Measurements from ENCODE around the gene SMG9. TPM values are rescaled to one million over a fixed set of nuclear protein-coding genes. Genes with fewer than 3 reads are reported as not detected.

Gene SMG9
- total and polyA plus RNA-seq, 12 donors = 10.0 to 30.4 (median 13.4) TPM

DNA sequence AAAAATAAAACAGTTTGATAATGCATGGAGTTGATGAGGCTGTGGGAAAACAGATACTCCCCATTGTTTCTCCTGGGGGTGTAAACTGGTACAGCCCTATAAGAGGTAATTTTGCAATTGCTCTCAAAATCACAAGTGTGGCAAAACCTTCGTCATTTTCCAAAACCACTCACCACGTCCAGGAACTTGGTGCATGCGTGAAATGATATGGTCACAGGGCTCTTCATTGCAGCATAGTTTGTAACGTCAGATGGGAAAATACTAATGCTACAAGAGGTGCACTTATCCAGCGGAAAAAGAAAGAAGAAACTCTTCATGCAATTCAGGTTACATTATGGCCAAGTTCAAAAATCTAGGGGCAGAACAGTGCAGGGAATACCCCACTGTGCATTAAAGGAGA lies 72.9 kb downstream of the SMG9 start:
- H3K4me3 ChIP-seq = no peak overlapping the region
- no peak for ATAC-seq
- DNase-seq = no peak
- 77 to 79% methylated on average over 5 of the region's 5 CpGs for WGBS, 2 donors
- TF ChIP-seq, protein P1, sequence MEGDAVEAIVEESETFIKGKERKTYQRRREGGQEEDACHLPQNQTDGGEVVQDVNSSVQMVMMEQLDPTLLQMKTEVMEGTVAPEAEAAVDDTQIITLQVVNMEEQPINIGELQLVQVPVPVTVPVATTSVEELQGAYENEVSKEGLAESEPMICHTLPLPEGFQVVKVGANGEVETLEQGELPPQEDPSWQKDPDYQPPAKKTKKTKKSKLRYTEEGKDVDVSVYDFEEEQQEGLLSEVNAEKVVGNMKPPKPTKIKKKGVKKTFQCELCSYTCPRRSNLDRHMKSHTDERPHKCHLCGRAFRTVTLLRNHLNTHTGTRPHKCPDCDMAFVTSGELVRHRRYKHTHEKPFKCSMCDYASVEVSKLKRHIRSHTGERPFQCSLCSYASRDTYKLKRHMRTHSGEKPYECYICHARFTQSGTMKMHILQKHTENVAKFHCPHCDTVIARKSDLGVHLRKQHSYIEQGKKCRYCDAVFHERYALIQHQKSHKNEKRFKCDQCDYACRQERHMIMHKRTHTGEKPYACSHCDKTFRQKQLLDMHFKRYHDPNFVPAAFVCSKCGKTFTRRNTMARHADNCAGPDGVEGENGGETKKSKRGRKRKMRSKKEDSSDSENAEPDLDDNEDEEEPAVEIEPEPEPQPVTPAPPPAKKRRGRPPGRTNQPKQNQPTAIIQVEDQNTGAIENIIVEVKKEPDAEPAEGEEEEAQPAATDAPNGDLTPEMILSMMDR (IDR thresholded peaks at IDR 0.05) = no peak
- intact Hi-C loops (cut with DNase I) = no loop called here
- H3K9me3 ChIP-seq = no peaks in the 10 kb centered on the region
- no peaks in the 10 kb centered on the region for H3K36me3 ChIP-seq
- H3K27ac ChIP-seq = no peak overlapping the region
- no peaks in the 10 kb centered on the region for H3K27me3 ChIP-seq
- H3K4me1 ChIP-seq = peaks cover 0 to 8% (median 0%) of the 10 kb centered on the region in 9 donors

DNA sequence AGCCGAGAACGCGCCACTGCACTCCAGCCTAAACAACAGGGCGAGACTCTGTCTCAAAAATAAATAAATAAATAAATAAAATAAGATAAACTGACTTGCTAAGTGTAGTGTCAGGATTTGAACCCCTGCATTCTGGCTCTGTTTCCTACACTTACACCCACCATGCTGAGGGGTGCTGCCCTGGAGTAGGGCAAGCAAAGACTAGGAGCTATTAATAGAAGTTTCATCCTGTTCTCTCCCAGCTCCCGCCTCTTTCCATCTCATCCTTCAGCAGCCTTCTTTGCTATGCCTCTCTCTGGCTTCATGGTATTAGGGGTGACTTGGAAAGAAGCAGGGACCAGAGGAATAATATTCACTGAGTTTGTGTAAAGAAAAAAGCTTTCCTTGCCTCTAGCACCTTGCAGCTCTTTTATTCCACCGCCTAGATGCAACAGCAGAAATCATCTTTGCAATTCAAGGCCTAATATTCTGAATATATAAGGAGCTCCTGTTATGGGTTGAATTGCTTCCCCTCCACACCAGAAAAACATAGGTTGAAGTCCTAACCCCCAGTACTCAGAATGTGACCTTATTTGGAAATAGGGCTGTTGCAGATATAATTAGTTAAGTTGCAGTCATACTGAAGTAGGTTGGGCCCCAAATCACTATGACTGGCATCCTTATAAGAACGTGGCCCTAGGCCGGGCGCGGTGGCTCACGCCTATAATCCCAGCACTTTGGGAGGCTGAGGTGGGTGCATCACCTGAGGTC lies 76.1 kb downstream of the SMG9 start:
- Histone ChIP-seq H3K27me3 (no peaks in the 10 kb centered on the region), H3K9me3 (no peaks in the 10 kb centered on the region), H3K27ac (no peak overlapping the region), H3K4me3 (no peak overlapping the region), H3K4me1 (peaks cover 0 to 19% (median 0%) of the 10 kb centered on the region in 9 donors), H3K36me3 (no peaks in the 10 kb centered on the region)
- ATAC-seq = peak in 1 of 8 donors; percentile 45
- TF ChIP-seq, protein P1 (IDR thresholded peaks at IDR 0.05) = no peak
- intact Hi-C loops (cut with DNase I) = loop anchor here in 2 of 10 donors (10.0 kb wide), 2 partner anchors 46 to 106 kb away; partner anchors contain the start of gene KCNN4 (in 1 of the 2)
- no peak for DNase-seq
- WGBS, 2 donors = 89 to 90% methylated on average over 11 of the region's 11 CpGs

Other genes starting within 250 kb of the SMG9 start
- 10 to 100 TPM in 9 of 10 donors, 1 to 10 TPM in 1; 8.7 to 21.3 (median 13.0) TPM for gene ETHE1, start 227.8 kb downstream of the SMG9 start, total RNA-seq
- 10 to 100 TPM in 1 of 2 donors, 1 to 10 TPM in 1; 5.1 to 23.6 TPM for gene ETHE1, start 227.8 kb downstream of the SMG9 start, polyA plus RNA-seq
- 1 to 10 TPM in 7 of 10 donors, under 1 TPM in 3; 0.45 to 2.0 (median 1.3) TPM for gene ZNF575, start 221.8 kb downstream of the SMG9 start, total RNA-seq
- under 1 TPM; 0.54 to 0.80 TPM for gene ZNF575, start 221.8 kb downstream of the SMG9 start, polyA plus RNA-seq
- 10 to 100 TPM; 11.8 to 21.9 (median 17.7) TPM for gene XRCC1, start 179.4 kb downstream of the SMG9 start, total RNA-seq
- 10 to 100 TPM; 11.0 to 19.2 TPM for gene XRCC1, start 179.4 kb downstream of the SMG9 start, polyA plus RNA-seq
- 1 to 10 TPM in 9 of 10 donors, under 1 TPM in 1; 0.28 to 3.7 (median 1.3) TPM for gene PINLYP, start 179.2 kb downstream of the SMG9 start, total RNA-seq
- gene PINLYP, start 179.2 kb downstream of the SMG9 start, polyA plus RNA-seq = 1 to 10 TPM; 4.5 to 5.2 TPM
- gene IRGQ, start 158.8 kb downstream of the SMG9 start, total RNA-seq = 10 to 100 TPM; 19.0 to 34.2 (median 28.4) TPM
- gene IRGQ, start 158.8 kb downstream of the SMG9 start, polyA plus RNA-seq = 1 to 10 TPM; 5.6 to 8.8 TPM
- 10 to 100 TPM in 9 of 10 donors, 1 to 10 TPM in 1; 8.7 to 15.9 (median 12.7) TPM for gene ZNF576, start 158.4 kb downstream of the SMG9 start, total RNA-seq
- 10 to 100 TPM in 1 of 2 donors, 1 to 10 TPM in 1; 6.7 to 20.9 TPM for gene ZNF576, start 158.4 kb downstream of the SMG9 start, polyA plus RNA-seq
- gene SRRM5, start 142.9 kb downstream of the SMG9 start, total RNA-seq = under 1 TPM in 8 of 10 donors, not detected in 2; 0.11 to 0.32 (median 0.22) TPM
- gene SRRM5, start 142.9 kb downstream of the SMG9 start, polyA plus RNA-seq = 1 to 10 TPM in 1 of 2 donors, under 1 TPM in 1; 0.26 to 1.6 TPM
- gene ZNF428, start 135.3 kb downstream of the SMG9 start, total RNA-seq = 10 to 100 TPM; 28.1 to 37.6 (median 32.9) TPM
- gene ZNF428, start 135.3 kb downstream of the SMG9 start, polyA plus RNA-seq = 10 to 100 TPM; 43.2 to 94.9 TPM
- 10 to 100 TPM in 1 of 10 donors, 1 to 10 TPM in 9; 3.0 to 12.3 (median 8.4) TPM for gene CADM4, start 115.1 kb downstream of the SMG9 start, total RNA-seq
- 1 to 10 TPM; 7.5 to 8.1 TPM for gene CADM4, start 115.1 kb downstream of the SMG9 start, polyA plus RNA-seq
- gene PLAUR, start 84.8 kb downstream of the SMG9 start, total RNA-seq = 10 to 100 TPM in 4 of 10 donors, 1 to 10 TPM in 6; 2.1 to 28.6 (median 7.4) TPM
- gene PLAUR, start 84.8 kb downstream of the SMG9 start, polyA plus RNA-seq = 10 to 100 TPM in 1 of 2 donors, 1 to 10 TPM in 1; 3.7 to 17.1 TPM
- not detected for gene IRGC, start 38.9 kb downstream of the SMG9 start, total RNA-seq
- gene IRGC, start 38.9 kb downstream of the SMG9 start, polyA plus RNA-seq = not detected
- gene KCNN4, start 26.0 kb upstream of the SMG9 start, total RNA-seq = 1 to 10 TPM in 3 of 10 donors, under 1 TPM in 7; 0.34 to 1.6 (median 0.69) TPM
- gene KCNN4, start 26.0 kb upstream of the SMG9 start, polyA plus RNA-seq = 1 to 10 TPM; 1.2 to 1.4 TPM
- 1 to 10 TPM in 5 of 10 donors, under 1 TPM in 5; 0.24 to 5.3 (median 0.90) TPM for gene LYPD5, start 47.5 kb upstream of the SMG9 start, total RNA-seq
- gene LYPD5, start 47.5 kb upstream of the SMG9 start, polyA plus RNA-seq = 1 to 10 TPM in 1 of 2 donors, under 1 TPM in 1; 0.37 to 1.2 TPM
- gene ZNF283, start 72.4 kb upstream of the SMG9 start, total RNA-seq = 10 to 100 TPM in 9 of 10 donors, 1 to 10 TPM in 1; 7.5 to 16.9 (median 12.1) TPM
- 1 to 10 TPM; 1.7 to 6.7 TPM for gene ZNF283, start 72.4 kb upstream of the SMG9 start, polyA plus RNA-seq
- 10 to 100 TPM in 3 of 10 donors, 1 to 10 TPM in 7; 4.6 to 11.9 (median 7.2) TPM for gene ZNF404, start 129.0 kb upstream of the SMG9 start, total RNA-seq
- 10 to 100 TPM in 1 of 2 donors, 1 to 10 TPM in 1; 4.6 to 68.7 TPM for gene ZNF404, start 129.0 kb upstream of the SMG9 start, polyA plus RNA-seq
- 10 to 100 TPM in 1 of 10 donors, 1 to 10 TPM in 9; 7.0 to 10.7 (median 8.0) TPM for gene ZNF45, start 180.3 kb upstream of the SMG9 start, total RNA-seq
- gene ZNF45, start 180.3 kb upstream of the SMG9 start, polyA plus RNA-seq = 1 to 10 TPM; 2.9 to 4.7 TPM
- gene ZNF221, start 196.3 kb upstream of the SMG9 start, total RNA-seq = 1 to 10 TPM; 3.0 to 6.7 (median 5.0) TPM
- 1 to 10 TPM; 1.1 to 3.1 TPM for gene ZNF221, start 196.3 kb upstream of the SMG9 start, polyA plus RNA-seq
- gene ZNF155, start 229.2 kb upstream of the SMG9 start, total RNA-seq = 1 to 10 TPM; 1.5 to 7.8 (median 6.9) TPM
- gene ZNF155, start 229.2 kb upstream of the SMG9 start, polyA plus RNA-seq = 1 to 10 TPM; 4.3 to 9.1 TPM
- gene ZNF230, start 248.0 kb upstream of the SMG9 start, total RNA-seq = 1 to 10 TPM; 1.6 to 4.3 (median 3.4) TPM
- 1 to 10 TPM; 1.4 to 2.3 TPM for gene ZNF230, start 248.0 kb upstream of the SMG9 start, polyA plus RNA-seq